NB4 (cell line): Measurements from ENCODE around the gene MYLK4.

ENCODE experiments used
- DNase-seq: peaks from one replicate; pipeline ENCODE4 v3.0.0; 2010; ENCODE audit warnings: low read depth
- H3K4me3 ChIP-seq: one replicate; pipeline ENCODE4 v1.5.1; 2011; ENCODE audit warnings: mild to moderate bottlenecking, low read depth, low read length, moderate library complexity
- MYC ChIP-seq: IDR thresholded peaks from 2 replicates; pipeline ENCODE4 v1.6.1; 2011; ENCODE audit warnings: low read depth, low read length
- POLR2A ChIP-seq: IDR thresholded peaks from 2 replicates; pipeline ENCODE4 v1.6.1; 2011; ENCODE audit warnings: mild to moderate bottlenecking; ENCODE audit not compliant: insufficient read length; ENCODE audit errors: extremely low read depth
- TF ChIP-seq, protein P1 (sequence below): IDR thresholded peaks from one replicate; pipeline ENCODE4 v1.5.1; 2012; ENCODE audit warnings: low read depth, low read length
- TF ChIP-seq, protein P2 (sequence below): IDR thresholded peaks from 2 replicates; pipeline ENCODE4 v1.6.1; 2011; ENCODE audit warnings: low read depth, low read length

Gene MYLK4

DNA sequence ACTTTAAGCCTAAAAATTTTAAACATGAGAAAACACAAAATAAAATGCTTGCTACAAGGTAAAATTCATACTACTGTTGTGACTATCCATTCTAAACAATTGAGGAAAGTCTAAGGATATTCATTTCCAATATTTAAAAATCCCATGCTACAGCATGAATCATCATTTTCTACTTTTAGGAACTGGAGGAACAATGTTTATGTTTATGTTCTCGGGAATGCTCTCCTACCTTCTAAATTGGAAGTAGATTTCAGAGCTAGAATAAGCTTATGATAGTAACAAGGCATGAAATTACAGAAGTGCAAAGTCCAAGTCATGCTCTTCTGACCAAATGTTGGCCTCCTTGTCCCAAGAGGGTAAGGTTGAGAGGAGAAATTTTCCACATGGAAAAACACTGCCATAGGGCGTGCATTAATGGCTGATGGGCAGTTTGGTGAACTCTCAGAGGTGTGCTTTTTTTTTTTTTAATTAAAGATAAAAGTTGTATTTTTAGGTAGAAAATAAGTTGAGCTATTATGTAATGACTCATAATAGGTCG is 6.0 kb upstream of the MYLK4 start:
- no peak for DNase-seq
- TF ChIP-seq, protein P1, sequence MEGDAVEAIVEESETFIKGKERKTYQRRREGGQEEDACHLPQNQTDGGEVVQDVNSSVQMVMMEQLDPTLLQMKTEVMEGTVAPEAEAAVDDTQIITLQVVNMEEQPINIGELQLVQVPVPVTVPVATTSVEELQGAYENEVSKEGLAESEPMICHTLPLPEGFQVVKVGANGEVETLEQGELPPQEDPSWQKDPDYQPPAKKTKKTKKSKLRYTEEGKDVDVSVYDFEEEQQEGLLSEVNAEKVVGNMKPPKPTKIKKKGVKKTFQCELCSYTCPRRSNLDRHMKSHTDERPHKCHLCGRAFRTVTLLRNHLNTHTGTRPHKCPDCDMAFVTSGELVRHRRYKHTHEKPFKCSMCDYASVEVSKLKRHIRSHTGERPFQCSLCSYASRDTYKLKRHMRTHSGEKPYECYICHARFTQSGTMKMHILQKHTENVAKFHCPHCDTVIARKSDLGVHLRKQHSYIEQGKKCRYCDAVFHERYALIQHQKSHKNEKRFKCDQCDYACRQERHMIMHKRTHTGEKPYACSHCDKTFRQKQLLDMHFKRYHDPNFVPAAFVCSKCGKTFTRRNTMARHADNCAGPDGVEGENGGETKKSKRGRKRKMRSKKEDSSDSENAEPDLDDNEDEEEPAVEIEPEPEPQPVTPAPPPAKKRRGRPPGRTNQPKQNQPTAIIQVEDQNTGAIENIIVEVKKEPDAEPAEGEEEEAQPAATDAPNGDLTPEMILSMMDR, result no peak
- TF ChIP-seq, protein P2, sequence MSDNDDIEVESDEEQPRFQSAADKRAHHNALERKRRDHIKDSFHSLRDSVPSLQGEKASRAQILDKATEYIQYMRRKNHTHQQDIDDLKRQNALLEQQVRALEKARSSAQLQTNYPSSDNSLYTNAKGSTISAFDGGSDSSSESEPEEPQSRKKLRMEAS, result no peak
- TF ChIP-seq POLR2A, result no peak
- no peak for TF ChIP-seq MYC
- H3K4me3 ChIP-seq, result no peak overlapping the region

DNA sequence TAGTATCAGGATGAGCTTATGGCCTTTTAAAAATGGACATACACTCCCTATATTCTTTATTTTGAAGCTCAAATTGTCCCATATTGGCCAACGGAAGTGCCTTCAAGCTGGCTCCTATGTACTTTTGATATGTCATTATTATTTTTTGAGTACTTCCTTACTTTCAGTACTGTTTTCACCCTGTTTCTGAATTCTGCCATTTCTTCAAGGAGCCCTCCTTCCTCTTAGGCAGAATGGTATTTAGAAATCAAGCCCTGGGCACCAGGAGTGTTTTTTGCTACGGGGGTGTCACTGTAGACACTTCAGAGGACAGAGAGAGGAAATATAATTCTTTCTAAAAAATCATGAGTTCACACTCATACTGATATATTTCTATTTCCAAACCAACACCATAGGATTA is 5.5 kb upstream of the MYLK4 start:
- no peak for DNase-seq
- TF ChIP-seq, protein P1, result no peak
- TF ChIP-seq POLR2A (no peak), MYC (no peak)
- TF ChIP-seq, protein P2, result no peak
- no peak overlapping the region for H3K4me3 ChIP-seq

DNA sequence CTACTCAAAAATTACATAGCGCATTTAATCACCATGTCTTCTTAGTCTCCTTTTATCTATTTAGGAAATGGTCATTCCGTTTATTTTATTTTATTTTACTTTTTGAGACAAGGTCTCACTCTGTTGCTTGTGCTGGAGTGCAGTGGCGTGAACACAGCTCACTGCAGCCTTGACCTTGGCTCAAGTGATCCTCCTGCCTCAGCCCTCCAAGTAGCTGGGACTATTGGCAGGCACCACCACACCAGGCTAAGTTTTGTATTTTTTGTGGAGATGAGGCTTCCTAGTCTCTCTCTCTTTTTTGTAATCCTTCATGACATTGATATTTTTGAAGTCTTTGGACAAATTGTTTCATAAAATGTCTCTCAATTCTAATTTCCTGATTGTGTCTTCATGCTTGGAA is 4.7 kb upstream of the MYLK4 start:
- TF ChIP-seq, protein P2, result no peak
- no peak for TF ChIP-seq MYC
- TF ChIP-seq POLR2A, result no peak
- TF ChIP-seq, protein P1, result no peak
- no peak for DNase-seq

DNA sequence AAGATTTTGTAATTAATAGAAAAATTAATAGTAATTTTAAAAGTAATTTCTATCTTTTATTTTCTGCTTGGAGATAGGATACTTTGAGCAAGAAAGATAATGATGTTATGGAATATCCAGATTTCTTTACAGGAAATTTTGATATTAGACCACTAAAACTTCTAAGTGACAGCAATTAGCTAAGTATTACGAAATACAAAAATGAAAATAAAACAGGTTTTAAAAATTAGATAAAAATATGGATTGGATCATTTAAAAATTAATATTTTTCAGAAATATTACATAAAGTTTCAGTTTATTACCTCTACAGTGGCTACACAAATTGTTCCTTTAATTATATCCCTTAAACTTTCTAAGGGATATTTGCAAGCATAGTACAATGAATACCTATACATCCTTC is 4.2 kb upstream of the MYLK4 start:
- no peak for TF ChIP-seq MYC
- no peak for TF ChIP-seq POLR2A
- TF ChIP-seq, protein P1, result no peak
- TF ChIP-seq, protein P2, result no peak

More for the DNA sequence above, 4.7 kb upstream of the MYLK4 start:
- H3K4me3 ChIP-seq, result no peak overlapping the region

DNA sequence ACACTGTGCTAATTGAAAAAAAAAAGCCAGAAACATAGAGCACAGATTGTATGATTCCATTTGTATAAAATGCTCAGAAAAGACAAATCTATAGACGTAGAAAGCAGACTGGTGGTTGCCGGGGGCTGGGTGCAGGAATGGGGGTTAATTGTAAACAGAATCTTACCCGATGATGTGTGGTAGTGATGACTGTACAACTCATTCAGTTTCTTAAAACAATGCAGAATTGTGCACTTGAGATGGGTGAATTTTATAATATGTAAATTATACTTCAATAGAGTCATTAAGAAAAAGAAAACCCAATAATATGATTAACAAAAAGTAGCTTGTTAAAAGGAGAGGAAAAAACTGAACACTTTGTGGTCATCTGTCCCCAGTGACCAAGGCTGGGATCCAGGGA is 3.7 kb upstream of the MYLK4 start:
- TF ChIP-seq, protein P2, result no peak
- TF ChIP-seq POLR2A (no peak), MYC (no peak)
- TF ChIP-seq, protein P1, result no peak
- no peak for DNase-seq
- no peak overlapping the region for H3K4me3 ChIP-seq

More for the DNA sequence above, 4.2 kb upstream of the MYLK4 start:
- H3K4me3 ChIP-seq, result no peak overlapping the region
- no peak for DNase-seq

DNA sequence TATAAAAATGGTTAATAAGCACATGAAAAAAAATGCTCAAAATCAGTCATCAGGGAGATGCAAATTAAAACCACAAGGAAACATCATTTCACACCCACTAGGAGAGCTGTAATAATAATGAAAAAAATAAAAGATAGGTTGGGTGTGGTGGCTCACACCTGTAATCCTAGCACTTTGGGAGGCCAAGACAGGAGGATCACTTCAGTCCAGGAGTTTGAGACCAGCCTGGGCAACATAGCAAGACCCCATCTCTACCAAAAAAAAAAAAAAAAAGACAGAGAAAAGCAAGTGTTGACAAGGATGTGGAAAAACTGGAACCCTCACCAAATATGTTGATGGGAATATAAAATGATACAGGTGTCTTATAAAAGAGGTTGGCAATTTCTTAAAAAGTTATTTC is 3.0 kb upstream of the MYLK4 start:
- no peak for TF ChIP-seq MYC
- TF ChIP-seq POLR2A, result no peak
- TF ChIP-seq, protein P1, result no peak
- TF ChIP-seq, protein P2, result no peak
- no peak for DNase-seq

More for the DNA sequence above, 3.0 kb upstream of the MYLK4 start:
- no peak overlapping the region for H3K4me3 ChIP-seq
